PC-3 (cell line): ENCODE measurements around the gene PRKN. TPM values are rescaled to one million over a fixed set of nuclear protein-coding genes. Genes with fewer than 3 reads are reported as not detected.
"Not testable (repeated sequence)": the region's sequence is repeated elsewhere in the genome, so short reads cannot be mapped to it uniquely, and the experiment has no call there.

Experiments used
- ATAC-seq: fragments of 200-7000 bp; cut with Tn5 transposase; 2 replicates; pipeline ENCODE4 v1.9.1; 2020; ENCODE audit warnings: mild to moderate bottlenecking, moderate library complexity
- BruUV-seq: library from RNA; stranded (reverse); fragments of 400-500 nt; replicated peaks from 2 replicates; lab custom pipeline; 2021; lab: Mats Ljungman, UMichigan
- CTCF ChIA-PET: fragments of 300-600 bp; sonication (Branson Sonifier 250); formaldehyde crosslinking; loops from one replicate; lab custom pipeline; 2022; ENCODE audit warnings: antibody characterized with exemption; lab: Charles Lee
- POLR2A ChIA-PET: fragments of 300-600 bp; sonication (Branson Sonifier 250); formaldehyde crosslinking; loops from one replicate; lab custom pipeline; 2022; ENCODE audit warnings: antibody characterized with exemption; ENCODE audit not compliant: unreplicated experiment; lab: Charles Lee
- DNase-seq: peaks from one replicate; pipeline ENCODE4 v3.0.0-alpha.2; 2015
- H2AFZ ChIP-seq: fragments of 300-600 bp; sonication (generic); 2 replicates; pipeline ENCODE4 v1.6.0; 2016; ENCODE audit warnings: antibody characterized with exemption, low read length
- H3F3A ChIP-seq: fragments of 300-600 bp; sonication (generic); one replicate; pipeline ENCODE4 v1.6.0; 2017; ENCODE audit warnings: antibody characterized with exemption, low read length, control low read depth, mild to moderate bottlenecking; ENCODE audit not compliant: unreplicated experiment
- H3K27ac ChIP-seq: fragments of 300-600 bp; sonication (generic); 2 replicates; pipeline ENCODE4 v1.5.1; 2016; ENCODE audit warnings: mild to moderate bottlenecking, low read length
- H3K27me3 ChIP-seq: fragments of 300-600 bp; sonication (generic); 2 replicates; pipeline ENCODE4 v1.6.1; 2016; ENCODE audit warnings: low read length, mixed read lengths
- H3K36me3 ChIP-seq: fragments of 300-600 bp; sonication (generic); 2 replicates; pipeline ENCODE4 v1.6.1; 2016; ENCODE audit warnings: low read depth, mixed run types, low read length, mixed read lengths
- H3K4me1 ChIP-seq: fragments of 300-600 bp; sonication (generic); 2 replicates; pipeline ENCODE4 v1.5.1; 2016; ENCODE audit warnings: low read length; ENCODE audit not compliant: insufficient read depth
- H3K4me2 ChIP-seq: fragments of 300-600 bp; sonication (generic); 2 replicates; pipeline ENCODE4 v1.6.0; 2016; ENCODE audit warnings: low read length
- H3K4me3 ChIP-seq: fragments of 300-600 bp; sonication (generic); 2 replicates; pipeline ENCODE4 v1.5.1; 2016; ENCODE audit warnings: mild to moderate bottlenecking, low read length, mixed read lengths
- H3K79me2 ChIP-seq: fragments of 300-600 bp; sonication (generic); 2 replicates; pipeline ENCODE4 v1.6.1; 2017; ENCODE audit warnings: low read length, mixed read lengths
- H3K9ac ChIP-seq: fragments of 300-600 bp; sonication (generic); 2 replicates; pipeline ENCODE4 v1.6.0; 2016; ENCODE audit warnings: mild to moderate bottlenecking, low read length
- H3K9me2 ChIP-seq: fragments of 300-600 bp; sonication (generic); replicated peaks from 2 replicates; pipeline ENCODE4 v1.6.1; 2016; ENCODE audit warnings: mixed run types, low read length, mixed read lengths
- H3K9me3 ChIP-seq: fragments of 300-600 bp; sonication (generic); 2 replicates; pipeline ENCODE4 v1.6.1; 2016; ENCODE audit warnings: low read length, mixed read lengths
- H4K20me1 ChIP-seq: fragments of 300-600 bp; sonication (generic); 2 replicates; pipeline ENCODE4 v1.6.1; 2016; ENCODE audit warnings: low read length, mixed read lengths
- EZH2 ChIP-seq: fragments of 300-600 bp; sonication (generic); IDR thresholded peaks from one replicate; pipeline ENCODE4 v1.6.1; 2017; ENCODE audit warnings: antibody characterized with exemption, mild to moderate bottlenecking, low read length; ENCODE audit not compliant: unreplicated experiment
- EZH2phosphoT487 ChIP-seq: fragments of 300-600 bp; sonication (generic); IDR thresholded peaks from 2 replicates; pipeline ENCODE4 v1.6.1; 2018; ENCODE audit warnings: mild to moderate bottlenecking, antibody characterized with exemption, low read length, borderline replicate concordance
- intact Hi-C: fragments of 100-400 bp; cut with micrococcal nuclease; formaldehyde crosslinking; loops from 2 replicates; pipeline ENCODE4 v1.9.0; 2023
- total RNA-seq: library from RNA; depleted of rRNA; stranded (reverse); fragments of >200 nt; gene quantifications from 2 replicates; pipeline ENCODE4 v1.2.3, GENCODE V29; 2014
- TF ChIP-seq, protein P1 (sequence below): fragments of 300-600 bp; sonication (generic); conservative IDR thresholded peaks from 2 replicates; pipeline ENCODE4 v1.5.1; 2017; ENCODE audit warnings: antibody characterized with exemption, low read depth, mild to moderate bottlenecking, low read length

PRKN gene
- total RNA-seq, 1 experiment from 2014 or later, result not detected

DNA sequence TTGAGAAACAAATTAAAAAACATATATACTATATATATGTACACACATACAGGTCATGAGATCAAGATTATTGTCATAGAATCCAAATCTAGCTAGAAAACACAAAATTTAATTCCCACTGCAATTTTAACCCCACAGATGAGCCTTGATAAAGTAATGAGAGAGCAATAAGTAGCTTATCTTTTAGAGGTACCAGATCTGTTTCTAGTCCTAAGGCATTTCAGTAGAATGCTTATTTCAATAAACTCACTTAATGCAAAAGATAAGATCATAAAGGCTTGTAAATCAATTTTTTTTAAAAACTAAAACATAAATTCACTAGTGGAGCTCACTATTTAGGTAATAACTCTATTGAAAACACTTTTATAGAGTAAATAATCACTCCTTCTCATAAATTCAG is 47.2 kb downstream of the PRKN start:
- no peaks in the 10 kb centered on the region for H4K20me1 ChIP-seq
- no peak overlapping the region for H2AFZ ChIP-seq
- no peak overlapping the region for H3K27ac ChIP-seq
- H3K4me2 ChIP-seq, result no peak overlapping the region
- no peaks in the 10 kb centered on the region for H3K79me2 ChIP-seq
- no peaks in the 10 kb centered on the region for H3F3A ChIP-seq
- H3K9me3 ChIP-seq, result no peaks in the 10 kb centered on the region
- ChIA-PET CTCF (no interaction called here), POLR2A (no interaction called here)
- no TSS peak for BruUV-seq
- TF ChIP-seq, protein P1, sequence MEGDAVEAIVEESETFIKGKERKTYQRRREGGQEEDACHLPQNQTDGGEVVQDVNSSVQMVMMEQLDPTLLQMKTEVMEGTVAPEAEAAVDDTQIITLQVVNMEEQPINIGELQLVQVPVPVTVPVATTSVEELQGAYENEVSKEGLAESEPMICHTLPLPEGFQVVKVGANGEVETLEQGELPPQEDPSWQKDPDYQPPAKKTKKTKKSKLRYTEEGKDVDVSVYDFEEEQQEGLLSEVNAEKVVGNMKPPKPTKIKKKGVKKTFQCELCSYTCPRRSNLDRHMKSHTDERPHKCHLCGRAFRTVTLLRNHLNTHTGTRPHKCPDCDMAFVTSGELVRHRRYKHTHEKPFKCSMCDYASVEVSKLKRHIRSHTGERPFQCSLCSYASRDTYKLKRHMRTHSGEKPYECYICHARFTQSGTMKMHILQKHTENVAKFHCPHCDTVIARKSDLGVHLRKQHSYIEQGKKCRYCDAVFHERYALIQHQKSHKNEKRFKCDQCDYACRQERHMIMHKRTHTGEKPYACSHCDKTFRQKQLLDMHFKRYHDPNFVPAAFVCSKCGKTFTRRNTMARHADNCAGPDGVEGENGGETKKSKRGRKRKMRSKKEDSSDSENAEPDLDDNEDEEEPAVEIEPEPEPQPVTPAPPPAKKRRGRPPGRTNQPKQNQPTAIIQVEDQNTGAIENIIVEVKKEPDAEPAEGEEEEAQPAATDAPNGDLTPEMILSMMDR, result no peak
- no peak for TF ChIP-seq EZH2phosphoT487
- TF ChIP-seq EZH2, result no peak
- H3K36me3 ChIP-seq, result no peaks in the 10 kb centered on the region
- no peaks in the 10 kb centered on the region for H3K4me1 ChIP-seq
- ATAC-seq (no peak), DNase-seq (no peak)
- no peak overlapping the region for H3K9ac ChIP-seq
- no peaks in the 10 kb centered on the region for H3K27me3 ChIP-seq
- intact Hi-C loops, result no loop called here
- H3K9me2 ChIP-seq, result no peaks in the 10 kb centered on the region
- no peak overlapping the region for H3K4me3 ChIP-seq

DNA sequence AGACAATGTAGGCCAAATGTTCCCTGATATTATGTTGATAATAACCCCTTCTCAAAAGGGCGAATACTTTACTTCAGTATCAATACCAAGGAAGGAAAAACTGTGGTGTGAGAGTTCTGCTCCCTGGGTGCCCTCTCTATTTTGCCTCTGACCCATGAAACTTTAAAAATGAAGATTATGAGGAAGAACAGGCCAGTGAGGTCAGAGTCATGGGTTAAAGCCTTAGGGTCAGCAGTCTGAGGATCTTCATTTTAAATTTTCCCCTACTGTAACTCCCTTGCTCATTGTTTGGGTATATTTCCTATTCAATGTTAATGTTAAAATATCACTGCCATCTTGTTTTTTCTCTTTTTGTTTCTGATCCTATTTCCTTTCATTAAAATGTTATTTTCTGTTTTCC is 47.9 kb downstream of the PRKN start:
- H3K4me2 ChIP-seq, result no peak overlapping the region
- no peaks in the 10 kb centered on the region for H4K20me1 ChIP-seq
- H3K4me1 ChIP-seq, result no peaks in the 10 kb centered on the region
- H3K4me3 ChIP-seq, result no peak overlapping the region
- H3K36me3 ChIP-seq, result no peaks in the 10 kb centered on the region
- no TSS peak for BruUV-seq
- CTCF ChIA-PET, result no interaction called here
- H3K9me3 ChIP-seq, result no peaks in the 10 kb centered on the region
- H3K9ac ChIP-seq, result no peak overlapping the region
- no peaks in the 10 kb centered on the region for H3K27me3 ChIP-seq
- H2AFZ ChIP-seq, result no peak overlapping the region
- intact Hi-C loops, result no loop called here
- no peaks in the 10 kb centered on the region for H3F3A ChIP-seq
- H3K79me2 ChIP-seq, result no peaks in the 10 kb centered on the region
- H3K27ac ChIP-seq, result no peak overlapping the region
- POLR2A ChIA-PET, result no interaction called here
- DNase-seq (no peak), ATAC-seq (no peak)
- TF ChIP-seq EZH2phosphoT487, result no peak
- TF ChIP-seq, protein P1, result no peak
- no peak for TF ChIP-seq EZH2
- H3K9me2 ChIP-seq, result no peaks in the 10 kb centered on the region

DNA sequence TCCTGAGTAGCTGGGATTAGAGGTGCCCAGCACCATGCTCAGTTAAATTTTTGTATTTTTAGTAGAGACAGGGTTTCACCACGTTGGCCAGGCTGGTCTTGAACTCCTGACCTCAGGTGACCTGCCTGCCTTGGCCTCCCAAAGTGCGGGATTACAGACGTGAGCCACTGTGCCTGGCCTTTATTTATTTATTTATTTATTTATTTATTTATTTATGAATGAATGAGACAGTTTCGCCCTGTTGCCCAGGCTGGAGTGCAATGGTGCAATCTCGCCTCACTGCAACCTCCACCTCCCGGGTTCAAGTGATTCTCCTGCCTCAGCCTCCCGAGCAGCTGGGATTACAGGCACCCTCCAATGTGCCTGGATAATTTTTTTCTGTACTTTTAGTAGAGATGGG is 48.7 kb downstream of the PRKN start:
- H4K20me1 ChIP-seq, H3F3A ChIP-seq, H3K9me3 ChIP-seq, H3K27ac ChIP-seq, H3K9me2 ChIP-seq, H2AFZ ChIP-seq, H3K79me2 ChIP-seq, POLR2A ChIA-PET, intact Hi-C loops, H3K27me3 ChIP-seq, H3K4me3 ChIP-seq, H3K4me1 ChIP-seq, BruUV-seq, H3K9ac ChIP-seq, H3K4me2 ChIP-seq, DNase-seq, H3K36me3 ChIP-seq, ATAC-seq, CTCF ChIA-PET: not testable (repeated sequence)
